DND-41 (cell line): Measurements from ENCODE around the gene MUC2.

Experiments
- ATAC-seq: fragments of 200-7000 bp; cut with Tn5 transposase; 3 replicates; pipeline ENCODE4 v1.9.1; 2021; ENCODE audit warnings: low read depth; ENCODE audit not compliant: insufficient read depth
- DNase-seq: peaks from one replicate; pipeline ENCODE4 v3.0.0-alpha.2; 2020
- H2AFZ ChIP-seq: 2 replicates; pipeline ENCODE4 v1.6.0; 2012; ENCODE audit warnings: low read depth, low read length
- H3K27ac ChIP-seq: 2 replicates; pipeline ENCODE4 v1.5.1; 2012; ENCODE audit warnings: low read length, inconsistent platforms
- H3K27me3 ChIP-seq: fragments of 200-600 bp; sonication (generic); 2 replicates; pipeline ENCODE4 v1.6.0; 2012; ENCODE audit warnings: low read length, mild to moderate bottlenecking, inconsistent platforms; ENCODE audit not compliant: insufficient read depth, poor library complexity
- H3K36me3 ChIP-seq: 2 replicates; pipeline ENCODE4 v1.5.1; 2012; ENCODE audit warnings: low read length, inconsistent platforms; ENCODE audit not compliant: insufficient read depth
- H3K4me1 ChIP-seq: 2 replicates; pipeline ENCODE4 v1.5.1; 2012; ENCODE audit warnings: mild to moderate bottlenecking, low read length; ENCODE audit not compliant: insufficient read depth
- H3K4me2 ChIP-seq: 2 replicates; pipeline ENCODE4 v1.6.0; 2012; ENCODE audit warnings: mild to moderate bottlenecking, moderate library complexity, low read length, inconsistent platforms; ENCODE audit not compliant: insufficient read depth
- H3K4me3 ChIP-seq, 2 experiments: fragments of 200-600 bp in 1 of 2; shearing (Covaris generic) in 1 of 2; 2 replicates each; pipeline ENCODE4 v1.5.1; 2012 to 2016; ENCODE audit warnings: inconsistent platforms in 2 of 2, low read length in 2 of 2, mild to moderate bottlenecking in 2 of 2, low read depth in 1 of 2, moderate library complexity in 1 of 2
- H3K79me2 ChIP-seq: 2 replicates; pipeline ENCODE4 v1.6.0; 2012; ENCODE audit warnings: low read length, inconsistent platforms; ENCODE audit not compliant: insufficient read depth
- H3K9ac ChIP-seq: 2 replicates; pipeline ENCODE4 v1.6.0; 2012; ENCODE audit warnings: low read depth, mild to moderate bottlenecking, inconsistent platforms, low read length, moderate library complexity
- H3K9me3 ChIP-seq: 2 replicates; pipeline ENCODE4 v1.5.1; 2012; ENCODE audit warnings: low read length, moderate library complexity, mild to moderate bottlenecking, inconsistent platforms; ENCODE audit not compliant: insufficient read depth, severe bottlenecking
- H4K20me1 ChIP-seq: 2 replicates; pipeline ENCODE4 v1.6.0; 2012; ENCODE audit warnings: low read length; ENCODE audit not compliant: insufficient read depth
- CTCF ChIP-seq: IDR thresholded peaks from 2 replicates; pipeline ENCODE4 v1.5.1; 2012; ENCODE audit warnings: borderline replicate concordance, low read length, moderate library complexity, mild to moderate bottlenecking; ENCODE audit not compliant: poor library complexity, severe bottlenecking; ENCODE audit errors: extremely low read depth
- EZH2 ChIP-seq: IDR thresholded peaks from 3 replicates; pipeline ENCODE4 v1.6.1; 2012; ENCODE audit warnings: borderline replicate concordance, low read depth, mild to moderate bottlenecking, moderate library complexity, low read length, inconsistent platforms; ENCODE audit not compliant: severe bottlenecking

The MUC2 gene

DNA sequence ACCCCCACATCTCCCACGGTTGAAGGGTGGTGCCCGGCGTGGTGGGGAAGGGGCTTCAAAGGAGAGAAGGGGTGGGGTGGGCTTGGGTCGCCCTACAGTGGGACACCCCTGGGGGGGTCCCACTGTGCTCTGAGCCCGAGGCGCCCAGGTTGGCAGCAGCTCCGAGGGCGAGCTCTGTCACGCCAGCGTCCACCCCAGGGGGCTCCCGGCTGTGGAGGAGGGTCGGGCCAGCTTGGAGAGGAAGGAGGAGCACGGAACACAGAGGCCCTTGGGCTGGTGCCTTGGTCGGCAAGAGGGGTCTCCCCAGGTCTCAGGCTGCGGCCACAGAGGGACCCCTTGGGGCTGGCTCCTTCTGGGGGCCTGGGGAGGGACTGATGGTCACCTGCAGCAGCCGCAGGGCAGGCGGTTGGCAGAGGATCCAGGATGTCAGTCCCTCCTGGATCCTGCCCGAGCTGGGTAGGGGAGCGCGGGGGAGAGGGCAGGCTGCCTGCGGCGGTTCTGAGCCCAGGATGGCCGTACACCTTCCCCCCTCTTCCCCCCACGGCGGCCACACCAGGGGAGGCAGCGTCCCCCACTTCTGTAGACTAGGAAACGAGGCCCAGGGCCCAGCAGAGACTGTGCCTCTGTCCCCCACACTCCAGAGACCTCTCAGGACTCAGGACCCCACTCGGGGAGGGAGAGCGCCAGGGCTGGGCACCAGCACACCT is 38.9 kb upstream of the MUC2 start:
- Histone ChIP-seq H3K4me1 (no peaks in the 10 kb centered on the region), H3K4me3 (no peak overlapping the region), H3K36me3 (no peaks in the 10 kb centered on the region), H4K20me1 (no peaks in the 10 kb centered on the region), H3K27me3 (no peaks in the 10 kb centered on the region), H3K79me2 (no peaks in the 10 kb centered on the region), H2AFZ (no peak overlapping the region), H3K9ac (no peak overlapping the region), H3K4me2 (no peak overlapping the region), H3K9me3 (no peaks in the 10 kb centered on the region), H3K27ac (no peak overlapping the region)
- TF ChIP-seq EZH2 (no peak), CTCF (no peak)
- no peak for ATAC-seq
- DNase-seq = no peak

DNA sequence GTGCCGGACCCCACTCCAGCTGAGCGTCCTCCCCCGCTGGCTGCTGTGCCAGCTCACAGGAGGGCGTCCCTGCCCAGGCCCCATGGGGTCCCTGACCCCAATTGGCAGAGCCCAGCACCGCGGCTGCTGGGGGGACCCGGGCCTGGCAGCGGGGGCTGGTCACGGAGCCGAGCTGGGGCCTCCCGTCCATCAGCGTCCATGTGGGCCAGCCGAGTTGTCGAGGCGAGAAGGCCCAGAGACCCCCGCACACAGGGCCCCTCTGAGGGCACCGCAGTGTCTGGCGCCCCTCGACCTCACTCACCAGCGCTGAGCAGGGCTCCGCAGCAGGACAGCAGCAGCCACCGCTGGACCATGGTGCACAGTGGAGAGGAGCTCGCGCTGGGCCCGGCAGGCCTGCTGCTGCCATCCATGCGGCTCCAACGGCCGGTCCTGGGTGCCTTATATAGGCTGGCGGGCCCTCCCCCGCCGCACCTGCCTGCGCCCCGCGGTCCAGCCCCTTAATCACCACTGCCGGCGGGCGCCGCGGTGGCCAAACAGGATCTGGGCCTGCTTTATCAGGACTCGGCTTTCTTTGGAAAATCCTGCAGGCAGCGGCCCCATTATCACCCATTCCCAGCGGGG is 38.3 kb upstream of the MUC2 start, which contains the start of gene MUC6:
MUC6 (minus strand) TSS at position 416 of the 621 bp plus-strand sequence; CDS start at position 353, 63 bp downstream.
- Histone ChIP-seq H3K36me3 (no peaks in the 10 kb centered on the region), H3K27ac (no peak within 1 kb of the TSS), H3K9me3 (no peaks in the 10 kb centered on the region), H3K4me1 (no peaks in the 10 kb centered on the region), H3K27me3 (no peaks in the 10 kb centered on the region), H4K20me1 (no peaks in the 10 kb centered on the region), H3K4me2 (no peak within 1 kb of the TSS), H3K79me2 (no peaks in the 10 kb centered on the region), H2AFZ (no peak within 1 kb of the TSS), H3K9ac (no peak within 1 kb of the TSS), H3K4me3 (no peak within 1 kb of the TSS)
- DNase-seq = no peak
- no peak for ATAC-seq
- TF ChIP-seq EZH2 (no peak), CTCF (no peak)

DNA sequence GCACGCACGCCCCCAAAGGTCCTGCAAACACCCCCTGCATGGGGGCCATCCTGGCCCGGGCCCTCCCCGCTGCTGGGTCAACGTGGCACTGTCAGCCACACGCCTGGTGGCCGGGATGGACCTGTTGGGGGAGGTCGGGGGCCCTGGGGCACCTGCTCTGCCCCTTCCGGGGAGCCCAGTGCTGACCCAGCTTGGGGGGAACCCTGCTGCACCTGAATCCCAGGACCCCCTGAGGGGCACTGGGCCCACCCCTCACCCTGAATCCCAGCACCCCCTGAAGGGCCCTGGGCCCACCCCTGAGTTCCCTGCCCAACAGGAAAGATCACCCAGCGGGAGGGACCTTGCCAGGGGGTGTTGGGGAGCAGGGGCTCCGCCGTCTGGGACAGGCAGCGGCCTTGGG is 37.7 kb upstream of the MUC2 start:
- no peaks in the 10 kb centered on the region for H3K9me3 ChIP-seq
- no peak overlapping the region for H2AFZ ChIP-seq
- no peaks in the 10 kb centered on the region for H4K20me1 ChIP-seq
- no peak overlapping the region for H3K27ac ChIP-seq
- TF ChIP-seq CTCF (no peak), EZH2 (no peak)
- H3K36me3 ChIP-seq = no peaks in the 10 kb centered on the region
- no peaks in the 10 kb centered on the region for H3K4me1 ChIP-seq
- no peak overlapping the region for H3K4me3 ChIP-seq
- no peaks in the 10 kb centered on the region for H3K27me3 ChIP-seq
- H3K9ac ChIP-seq = no peak overlapping the region
- no peaks in the 10 kb centered on the region for H3K79me2 ChIP-seq
- ATAC-seq = no peak
- DNase-seq = no peak
- H3K4me2 ChIP-seq = no peak overlapping the region
